Measurements from ENCODE around the gene KCNC4.
A peak's percentile ranks its signal among the peaks of the same experiment; 100 is the strongest.

The KCNC4 gene

GRCh38 chr1:110211496-110212168 is 1.5 kb downstream of the KCNC4 start:
- peak; percentile 26 for DNase-seq (ENCODE audit: low read depth)

DNA sequence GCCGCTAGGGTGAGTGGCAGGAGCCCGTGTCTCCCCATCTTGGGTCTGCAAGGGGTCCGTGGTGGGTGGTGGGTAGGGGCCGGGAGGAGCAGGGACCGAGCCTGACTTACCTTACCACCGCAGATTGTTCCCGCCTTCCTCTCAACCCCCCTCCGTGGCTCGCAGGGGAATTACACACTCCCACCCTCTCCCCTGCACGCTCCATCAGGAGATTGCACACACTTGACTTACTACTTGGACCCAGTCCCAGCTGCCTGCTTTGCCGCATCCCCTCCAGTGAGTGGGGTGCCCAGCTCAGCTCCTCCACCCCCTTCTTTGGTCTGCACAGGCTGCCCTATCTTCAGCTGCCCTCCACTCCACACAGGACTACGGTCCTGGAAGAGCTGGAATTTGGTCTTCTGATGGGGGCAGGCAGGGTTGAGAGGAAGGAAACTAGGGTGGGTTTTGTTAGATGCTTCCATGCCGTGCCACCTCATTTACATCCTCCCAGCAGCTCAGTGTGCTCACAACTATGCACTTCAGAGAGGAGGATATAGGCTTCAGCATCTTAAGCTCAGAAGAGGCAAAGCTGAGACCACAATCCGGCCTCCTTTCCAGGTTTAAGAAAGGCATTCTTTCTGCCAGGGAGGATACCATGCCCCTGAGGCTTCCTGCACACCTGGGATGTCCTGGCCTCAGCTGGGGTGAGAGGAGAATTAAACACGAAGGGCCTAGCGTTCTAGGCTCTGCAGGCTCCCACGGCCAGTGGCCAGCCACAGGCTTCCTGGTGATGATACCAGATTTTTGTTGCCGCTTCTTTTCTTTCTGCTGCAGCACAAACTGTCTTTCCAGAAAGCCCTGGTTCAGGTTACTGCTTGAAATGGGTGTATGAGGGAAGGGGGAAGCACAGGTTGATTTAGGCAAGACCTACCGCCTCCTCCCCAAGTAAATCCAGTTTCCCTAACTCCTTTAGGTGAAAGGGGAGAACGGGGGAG is 2.3 kb downstream of the KCNC4 start:
- no peak for DNase-seq (ENCODE audit: low read depth)

GRCh38 chr1:110213143-110213540 is 3.0 kb downstream of the KCNC4 start:
- no peak for DNase-seq (ENCODE audit: low read depth)

DNA sequence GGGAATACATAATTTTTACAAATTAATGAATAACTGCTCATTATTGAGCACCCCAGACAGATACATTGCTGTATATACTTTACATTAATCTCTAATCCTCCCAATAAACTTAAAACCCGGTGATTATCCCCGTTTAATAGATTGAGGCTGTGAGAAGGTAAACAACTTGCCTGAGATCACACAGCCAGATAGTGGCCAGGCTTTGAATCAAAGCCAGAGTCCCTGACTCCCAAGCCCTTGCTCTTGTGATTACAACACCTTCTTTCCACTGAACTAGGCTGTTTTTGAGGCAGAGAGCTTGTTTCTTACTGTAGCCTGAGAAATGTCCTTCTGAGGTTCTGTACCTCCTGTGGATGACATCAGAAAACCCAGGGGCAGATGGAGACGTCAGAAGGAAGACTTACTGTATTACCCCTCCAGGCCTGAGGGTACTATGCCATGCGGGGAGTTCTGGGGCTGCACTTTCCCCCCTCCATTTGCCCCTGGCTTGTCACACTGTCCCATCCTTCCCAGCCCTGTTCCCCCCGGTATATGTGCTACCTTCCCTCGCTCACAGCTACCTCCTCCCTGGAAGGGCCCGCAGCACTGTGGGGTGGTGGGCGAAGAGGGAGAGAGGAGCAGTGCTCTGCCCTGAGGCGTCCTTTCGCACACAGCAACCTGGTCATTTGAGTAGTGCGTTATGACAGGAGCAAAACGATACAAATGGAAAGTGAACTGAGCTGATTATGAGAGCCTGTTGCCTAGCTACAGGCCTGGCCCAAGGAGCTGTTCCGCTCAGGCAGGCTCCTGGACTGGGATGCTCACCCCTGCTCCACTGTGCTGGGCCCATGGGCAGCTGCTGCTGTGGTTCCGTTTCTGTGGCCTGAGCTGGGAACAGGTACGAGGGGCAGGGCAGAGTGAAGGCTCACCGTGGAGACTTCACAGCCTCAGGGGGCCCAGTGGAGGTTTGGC is 4.6 kb downstream of the KCNC4 start:
- DNase-seq (ENCODE audit: low read depth): no peak

DNA sequence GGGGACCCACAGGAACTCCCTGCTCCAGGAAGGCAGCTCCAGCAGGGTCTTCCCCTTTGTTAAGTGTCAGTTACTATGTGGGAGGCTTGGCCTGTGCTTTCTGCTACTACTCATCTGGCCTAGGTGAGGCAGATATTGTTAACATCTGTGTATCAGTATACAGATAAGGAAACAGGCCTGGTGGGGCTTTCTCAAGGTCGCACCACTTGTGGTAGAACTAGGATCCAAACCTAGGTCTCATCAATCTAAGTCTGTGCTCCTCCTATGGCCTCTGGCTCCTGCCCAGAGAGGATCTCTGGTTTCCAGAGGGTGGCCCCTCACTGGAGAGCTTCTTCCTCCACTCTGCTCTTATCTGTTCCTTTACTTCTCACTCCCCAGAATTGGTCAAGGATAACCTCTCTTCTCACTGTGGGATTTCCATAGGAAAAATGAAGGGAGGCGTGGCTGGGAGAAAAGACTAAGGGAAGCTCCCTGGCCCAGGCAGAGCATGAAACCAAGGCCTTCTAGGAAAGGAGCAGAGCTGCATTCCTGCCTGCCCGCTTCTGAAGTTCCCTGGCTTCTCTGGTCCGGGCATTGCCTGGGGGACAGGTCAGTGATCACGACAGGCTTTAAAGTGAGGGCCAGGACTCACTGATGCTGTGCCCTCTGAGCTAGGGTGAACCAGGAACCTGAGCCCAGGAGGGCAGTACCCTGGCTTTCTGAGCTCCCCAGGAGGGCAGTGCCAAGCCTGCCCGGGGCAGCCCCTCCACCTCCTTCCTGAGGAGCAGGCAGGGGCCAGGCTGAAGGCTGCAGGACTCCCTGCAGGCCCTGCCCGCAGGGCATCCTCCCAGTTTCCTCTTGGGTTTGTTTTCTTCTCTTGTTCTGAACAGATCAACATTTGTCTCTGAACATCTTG is 5.8 kb downstream of the KCNC4 start:
- no peak for DNase-seq (ENCODE audit: low read depth)

- no peak for DNase-seq (ENCODE audit: low read depth)
Measured at GRCh38 chr1:110216844-110217444, 6.8 kb downstream of the KCNC4 start.

DNA sequence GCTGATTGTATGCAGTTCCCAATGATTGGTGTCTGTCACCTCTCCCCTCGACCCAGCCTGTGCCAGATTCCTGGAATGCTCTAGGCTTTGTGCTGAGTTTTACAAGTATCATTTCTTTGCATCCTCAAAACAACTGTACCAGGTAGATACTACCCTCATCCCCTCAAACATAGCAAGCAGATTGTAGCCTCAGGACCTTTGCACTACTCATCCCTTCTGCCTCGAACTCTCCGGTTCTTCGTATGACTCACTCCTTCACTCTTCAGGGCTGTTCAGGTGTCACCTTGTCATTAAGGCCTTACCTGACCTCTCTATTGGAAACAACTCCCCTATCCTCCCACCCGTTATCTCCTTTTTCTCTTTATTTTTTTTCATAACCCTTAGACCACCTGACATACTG is 8.0 kb downstream of the KCNC4 start:
- DNase-seq (ENCODE audit: low read depth): no peak

DNA sequence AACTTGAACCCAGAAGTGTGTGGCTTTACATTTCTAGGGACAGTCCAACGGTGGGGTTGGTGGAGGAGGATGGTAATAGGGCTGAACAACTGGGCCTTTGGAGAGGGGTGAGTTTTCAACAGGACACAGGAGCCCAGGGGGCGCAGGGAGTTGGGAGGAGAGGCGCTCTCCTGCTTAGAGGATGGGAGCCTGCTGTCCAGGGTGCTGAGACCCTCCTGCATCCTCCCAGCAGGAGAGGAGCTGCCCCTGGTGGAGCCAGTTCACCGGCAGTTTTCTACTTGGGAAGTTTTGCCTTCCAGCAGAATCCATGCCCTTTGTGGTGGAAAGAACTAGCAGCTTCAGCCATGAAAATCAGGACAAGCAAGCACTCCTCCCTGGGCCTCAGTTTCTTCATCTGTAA is 8.6 kb downstream of the KCNC4 start:
- no peak for DNase-seq (ENCODE audit: low read depth)

GRCh38 chr1:110220324-110220723 is 10.2 kb downstream of the KCNC4 start:
- no peak for DNase-seq (ENCODE audit: low read depth)

DNA sequence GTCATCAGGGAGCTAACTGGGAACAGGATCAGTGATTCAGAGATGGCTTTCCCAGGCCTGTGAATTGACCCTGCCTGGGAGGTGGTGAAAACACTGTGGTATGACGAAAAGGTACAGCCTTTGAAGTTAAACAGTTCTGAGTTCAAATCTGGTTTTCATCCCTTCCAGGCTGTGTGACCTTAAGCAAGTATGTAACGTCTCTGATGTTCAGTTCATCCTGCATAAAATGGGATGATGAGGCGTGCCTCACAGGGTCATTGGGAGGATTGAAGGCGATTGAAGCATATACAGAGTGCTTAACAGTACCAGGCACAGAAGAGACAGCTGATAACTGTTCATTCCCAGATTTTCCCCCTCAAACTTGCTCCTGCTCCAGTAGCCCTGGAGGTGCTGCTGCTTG is 11.0 kb downstream of the KCNC4 start:
- DNase-seq (ENCODE audit: low read depth): no peak

GRCh38 chr1:110223127-110223526 is 13.0 kb downstream of the KCNC4 start:
- no peak for DNase-seq (ENCODE audit: low read depth)

- DNase-seq (ENCODE audit: low read depth): no peak
Measured at GRCh38 chr1:110223581-110223980, 13.5 kb downstream of the KCNC4 start.

DNA sequence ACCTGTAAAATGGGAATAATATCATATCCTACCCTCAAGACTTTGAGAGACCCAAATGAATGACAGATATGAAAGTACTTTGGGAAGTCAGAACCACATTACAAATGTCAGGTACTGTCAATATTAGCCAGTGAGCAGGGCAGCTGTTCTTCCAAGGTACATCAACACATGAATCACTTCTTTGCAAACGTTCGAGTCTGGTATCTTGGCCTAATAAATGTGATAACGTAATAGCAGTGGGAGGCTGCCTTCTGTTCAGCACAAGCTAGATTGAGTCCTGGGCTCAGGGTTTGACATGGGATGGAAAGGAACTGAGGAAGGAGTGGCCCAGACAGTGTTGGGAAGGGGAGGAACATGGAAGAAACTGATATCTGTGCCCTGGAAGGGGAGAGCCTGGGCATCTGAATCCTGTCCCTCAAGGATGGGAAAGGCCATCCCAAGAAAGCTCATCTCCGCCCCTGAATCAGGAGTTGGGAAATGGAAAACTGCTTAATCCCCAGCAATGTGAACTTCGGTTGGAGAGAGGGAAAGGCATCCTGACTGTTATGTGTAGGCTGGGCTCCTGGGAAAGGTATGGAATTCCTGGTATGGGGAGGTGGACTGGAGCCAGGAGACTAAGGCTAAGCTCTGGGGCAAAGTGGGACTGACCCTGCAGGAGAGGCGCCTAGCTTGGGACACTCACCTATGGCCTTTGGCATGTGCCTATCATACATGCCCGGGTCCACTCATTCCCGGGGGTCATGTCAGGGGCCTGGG is 14.3 kb downstream of the KCNC4 start:
- no peak for DNase-seq (ENCODE audit: low read depth)

GRCh38 chr1:110225212-110225611 is 15.1 kb downstream of the KCNC4 start:
- DNase-seq (ENCODE audit: low read depth): no peak

GRCh38 chr1:110225756-110226404 is 15.8 kb downstream of the KCNC4 start:
- DNase-seq (ENCODE audit: low read depth): no peak

DNA sequence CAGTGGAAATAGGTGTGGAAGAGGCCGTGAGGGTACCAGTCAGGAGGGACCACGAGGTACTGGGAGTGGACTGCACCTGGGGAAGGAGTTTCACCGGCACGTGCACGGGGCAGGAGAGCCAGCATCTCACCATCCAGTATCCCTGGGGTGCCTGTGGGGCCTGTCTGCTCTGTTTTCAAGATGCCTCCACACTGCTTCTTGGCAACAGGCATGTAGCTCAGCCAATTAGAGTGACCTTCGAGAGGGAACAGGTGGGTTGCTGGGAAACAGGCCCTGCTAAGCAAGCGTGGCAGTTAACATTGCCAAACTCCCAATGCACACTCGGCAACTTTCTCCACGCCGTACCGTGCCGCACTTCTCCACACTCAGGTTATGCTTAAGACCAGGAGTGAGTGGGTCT is 17.7 kb downstream of the KCNC4 start:
- DNase-seq (ENCODE audit: low read depth): no peak

DNA sequence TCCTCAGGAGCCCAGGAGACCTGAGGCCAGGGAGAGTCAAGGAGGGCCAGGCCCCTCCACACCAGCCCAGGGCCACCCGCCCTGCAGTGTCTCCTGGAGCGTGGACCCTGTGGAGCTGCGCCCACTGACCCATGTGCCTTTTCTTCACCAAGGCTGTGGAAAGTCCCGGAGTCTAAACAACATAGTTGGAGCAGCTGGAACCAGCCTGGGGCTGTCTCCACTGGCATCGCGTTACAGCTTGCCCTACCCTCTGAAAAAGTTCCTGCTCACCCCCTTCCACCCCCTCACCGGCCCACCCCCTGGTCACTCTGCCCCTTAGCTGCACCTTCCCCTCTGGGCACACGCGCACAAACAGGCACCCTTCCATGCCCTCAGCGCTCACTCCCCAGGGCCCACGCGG is 18.3 kb downstream of the KCNC4 start:
- no peak for DNase-seq (ENCODE audit: low read depth)

DNA sequence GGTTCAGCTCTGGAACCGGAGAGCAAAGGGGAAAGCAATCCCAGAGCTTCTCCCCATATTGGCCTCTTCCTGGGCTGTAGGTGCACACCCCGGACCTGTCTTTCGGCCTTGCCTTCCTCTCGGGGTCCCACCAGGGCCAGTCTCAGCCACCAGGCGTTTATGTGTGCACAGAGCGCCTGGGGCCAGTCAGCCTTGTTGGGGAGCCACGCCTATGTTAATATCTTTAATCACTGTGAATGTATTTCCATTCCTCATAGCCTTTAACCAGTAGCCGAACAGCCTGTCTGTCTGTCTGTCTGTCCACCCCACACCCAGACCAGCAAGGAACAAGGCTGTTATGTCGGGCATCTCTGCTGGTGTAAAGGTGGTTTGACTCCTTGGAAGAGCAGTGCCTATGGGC is 18.8 kb downstream of the KCNC4 start:
- DNase-seq (ENCODE audit: low read depth): no peak

- no peak for DNase-seq (ENCODE audit: low read depth)
Measured at GRCh38 chr1:110229348-110230001, 19.4 kb downstream of the KCNC4 start.
